Limb (tissue), 2 donors: Measurements from ENCODE around the gene HPCAL1.
A peak's percentile ranks its signal among the peaks of the same experiment; 100 is the strongest.

ENCODE experiments used
- DNase-seq, 2 donors: peaks; one replicate each; pipeline ENCODE4 v3.0.0-alpha.2; 2016; ENCODE audit errors: extremely low spot score in 2 of 2

The HPCAL1 gene

DNA sequence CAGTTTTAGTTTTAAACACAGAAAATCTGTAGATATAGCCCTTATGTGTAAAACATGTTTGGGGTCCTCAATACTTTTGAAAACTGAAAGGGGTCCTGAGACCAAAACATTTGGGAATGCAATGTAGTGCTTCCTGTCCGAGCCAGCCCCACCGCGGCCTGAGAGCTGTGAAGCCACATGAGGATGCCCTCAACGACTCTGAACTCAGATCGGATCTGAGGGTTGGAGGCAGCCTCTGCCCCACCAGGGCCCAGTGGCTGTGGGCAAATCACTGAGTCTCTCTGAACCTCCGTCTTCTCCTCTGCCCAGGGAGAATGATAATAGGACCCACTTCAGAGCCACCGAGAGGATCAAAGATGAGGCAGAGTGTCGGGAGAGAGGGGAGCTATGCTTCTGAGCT, 33.4 kb upstream of the HPCAL1 start:
- DNase-seq: peak in 1 of 2 donors; percentile 7

DNA sequence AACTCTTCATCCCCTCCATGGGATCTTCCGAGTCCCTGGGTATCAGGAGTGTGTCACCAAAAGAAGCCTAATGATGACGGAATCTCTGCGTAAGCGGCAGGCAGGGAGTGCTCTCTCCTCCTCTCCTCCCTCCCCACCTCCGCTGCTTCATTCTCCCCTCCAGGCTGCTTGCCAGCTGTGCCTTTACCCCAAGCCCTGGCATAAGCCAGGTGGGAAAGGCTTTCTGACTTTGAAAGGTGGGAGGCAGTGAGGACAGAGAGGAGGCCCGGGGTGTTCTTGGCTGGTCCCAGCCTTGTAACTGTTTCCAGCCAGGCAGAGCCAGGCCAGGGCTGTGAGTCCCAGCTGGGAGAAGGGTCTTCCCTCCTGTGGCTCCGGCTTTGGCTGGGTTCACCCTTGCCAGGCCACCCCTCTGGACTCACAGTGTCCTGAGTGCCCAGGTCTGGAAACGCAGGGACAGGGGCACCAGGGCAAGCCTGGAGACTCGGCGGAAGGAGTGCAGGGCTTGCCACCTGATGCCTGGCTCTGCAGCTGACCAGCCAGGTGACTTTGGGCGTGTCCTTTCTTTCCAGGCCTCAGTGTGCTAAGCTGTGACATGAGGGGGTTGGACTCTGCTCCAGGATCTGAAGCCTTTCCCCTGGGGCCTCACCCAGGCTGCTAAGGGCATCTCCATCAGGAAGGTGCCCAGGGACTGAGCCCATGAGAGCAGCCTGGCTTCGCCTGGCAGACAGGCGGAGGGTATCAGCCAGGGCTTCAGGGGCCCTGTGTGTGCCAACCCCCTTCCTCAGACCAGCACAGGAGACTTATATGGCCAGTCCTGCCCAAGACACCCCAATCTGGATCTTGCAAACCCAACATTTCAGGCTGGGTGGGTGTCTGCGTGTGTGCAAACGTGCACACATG, 32.7 kb upstream of the HPCAL1 start:
- peak in 1 of 2 donors; percentile 21 for DNase-seq

DNA sequence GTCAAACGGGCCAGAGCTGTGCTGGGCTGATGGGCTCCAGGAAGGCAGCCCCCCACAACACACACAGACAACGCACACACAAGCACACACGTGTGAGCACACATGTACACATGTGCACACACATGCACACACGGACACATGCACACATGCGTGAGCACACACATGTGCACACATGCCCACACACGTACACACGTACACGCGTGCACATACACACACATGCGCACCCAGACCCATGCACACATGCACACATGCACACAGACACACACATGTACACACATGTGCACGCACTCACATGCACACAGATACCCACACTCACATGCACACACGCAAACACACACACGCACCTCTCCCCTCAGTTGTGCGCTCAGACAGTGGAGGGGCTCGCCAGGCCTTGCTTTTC, 31.2 kb upstream of the HPCAL1 start:
- peak in 1 of 2 donors; percentile 9 for DNase-seq

GRCh38 chr2:10271946-10272345, 30.8 kb upstream of the HPCAL1 start:
- DNase-seq: no peak

DNA sequence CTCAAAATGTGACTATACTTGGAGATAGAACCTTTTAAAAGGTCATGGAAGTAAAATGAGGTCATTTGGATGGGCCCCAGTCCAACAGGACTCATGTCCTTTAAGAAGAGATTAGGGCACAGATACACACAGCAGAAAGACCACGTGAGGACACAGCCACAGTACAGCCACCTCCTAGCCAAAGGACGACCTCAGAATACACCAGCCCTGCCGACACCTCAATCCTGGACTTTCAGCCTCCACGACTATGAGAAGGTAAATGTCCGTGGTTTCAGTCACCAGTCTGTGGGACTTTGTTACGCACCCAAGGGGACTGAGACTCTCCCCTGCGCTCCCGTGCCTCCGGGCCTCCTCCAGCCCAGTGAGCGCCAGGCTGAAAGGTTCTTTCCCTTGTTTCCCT, 30.2 kb upstream of the HPCAL1 start:
- no peak for DNase-seq

DNA sequence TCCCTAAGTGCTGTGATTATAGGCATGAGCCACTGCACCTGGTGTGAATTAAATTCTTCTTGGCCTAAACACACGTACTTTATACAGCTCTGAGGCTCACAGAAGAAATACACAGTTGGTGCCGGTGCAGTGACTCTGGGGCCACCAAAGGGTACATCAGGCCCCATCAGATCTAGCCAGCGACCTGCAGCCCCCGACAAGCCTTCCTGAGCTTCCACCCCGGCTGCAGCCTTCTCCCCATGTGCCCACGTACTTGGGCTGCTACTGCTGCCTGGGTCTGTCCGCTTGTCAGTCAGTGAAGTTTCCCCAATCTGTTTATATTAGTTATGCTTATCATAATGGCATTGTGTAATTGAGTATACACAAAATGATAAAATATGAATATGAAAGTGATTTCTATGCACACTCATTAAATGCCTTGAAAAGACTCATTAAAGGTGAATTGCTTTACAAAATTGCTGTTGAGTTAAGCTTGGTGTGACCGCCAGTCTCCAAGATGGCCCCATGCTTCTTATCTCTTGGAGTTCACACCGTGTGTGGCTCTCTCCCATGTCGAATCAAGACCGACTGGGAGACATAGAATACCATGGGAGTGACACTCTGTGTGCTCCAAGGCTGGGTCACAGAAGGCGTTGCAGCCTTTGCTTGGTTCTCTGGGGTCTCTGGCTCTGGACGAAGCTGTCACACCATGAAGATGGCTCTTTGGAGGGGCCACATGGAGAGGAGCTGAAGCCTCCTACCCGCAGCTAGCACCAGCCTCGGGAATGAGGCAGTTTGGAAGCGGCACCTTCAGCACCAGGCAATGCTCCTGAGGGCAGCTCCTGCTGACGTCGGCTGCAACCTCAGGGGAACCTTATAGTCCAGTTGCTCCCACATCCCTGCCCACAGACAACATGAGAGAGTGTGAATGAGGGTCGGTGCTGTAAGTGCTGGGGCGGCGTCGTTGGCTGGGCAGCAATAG, 29.2 kb upstream of the HPCAL1 start:
- DNase-seq: no peak

DNA sequence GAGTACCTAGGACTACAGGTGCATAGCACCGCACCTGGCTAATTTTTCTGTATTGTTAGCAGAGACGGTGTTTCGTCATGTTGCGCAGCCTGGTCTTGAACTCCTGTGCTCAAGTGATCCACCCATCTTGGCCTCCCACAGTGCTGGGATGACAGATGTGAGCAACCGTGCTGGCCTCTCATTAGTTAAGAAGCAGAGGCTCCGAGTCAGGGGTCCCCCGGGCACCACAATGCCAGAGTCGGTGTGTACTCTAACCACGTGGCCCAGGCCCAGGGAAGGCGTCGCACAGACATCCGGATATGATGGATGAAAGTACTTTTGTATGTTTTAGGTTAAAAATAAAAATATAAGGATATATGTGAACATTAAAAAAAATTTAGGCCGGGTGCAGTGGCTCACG, 28.3 kb upstream of the HPCAL1 start:
- DNase-seq: no peak

DNA sequence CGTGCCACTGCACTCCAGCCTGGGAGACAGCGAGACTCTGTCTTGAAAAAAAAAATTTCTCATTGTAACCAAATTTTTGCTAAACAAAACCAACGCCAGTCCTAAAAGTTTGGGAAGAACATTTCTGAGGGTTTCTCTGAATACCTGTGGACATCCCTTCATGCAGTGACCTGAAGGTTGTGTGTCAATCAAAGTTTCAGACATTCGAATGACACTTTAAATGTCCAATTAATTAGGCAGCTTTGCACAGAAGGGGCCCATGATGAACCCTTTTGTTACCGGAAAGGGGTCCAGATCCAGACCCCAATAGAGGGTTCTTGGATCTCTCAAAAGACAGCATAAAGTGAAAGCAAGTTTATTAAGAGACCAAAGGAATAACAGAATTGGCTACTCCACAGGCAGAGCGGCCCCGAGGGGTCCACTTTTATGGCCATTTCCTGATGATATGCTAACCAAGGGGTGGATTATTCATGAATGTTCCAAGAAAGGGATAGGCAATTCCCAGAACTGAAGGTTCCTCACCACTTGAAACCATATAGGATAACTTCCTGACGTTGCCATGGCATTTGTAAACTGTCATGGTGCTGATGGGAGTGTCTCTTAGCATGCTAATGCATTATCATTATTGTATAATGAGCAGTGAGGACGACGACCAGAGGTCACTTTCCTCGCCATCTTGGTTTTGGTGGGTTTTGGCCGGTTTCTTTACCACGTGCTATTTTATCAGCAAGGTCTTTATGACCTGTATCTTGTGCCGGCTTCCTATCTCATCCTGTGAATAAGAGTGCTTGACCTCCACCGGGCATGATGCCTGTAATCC, 27.5 kb upstream of the HPCAL1 start:
- no peak for DNase-seq

- DNase-seq: no peak
Measured at GRCh38 chr2:10276481-10277292, 26.0 kb upstream of the HPCAL1 start.

DNA sequence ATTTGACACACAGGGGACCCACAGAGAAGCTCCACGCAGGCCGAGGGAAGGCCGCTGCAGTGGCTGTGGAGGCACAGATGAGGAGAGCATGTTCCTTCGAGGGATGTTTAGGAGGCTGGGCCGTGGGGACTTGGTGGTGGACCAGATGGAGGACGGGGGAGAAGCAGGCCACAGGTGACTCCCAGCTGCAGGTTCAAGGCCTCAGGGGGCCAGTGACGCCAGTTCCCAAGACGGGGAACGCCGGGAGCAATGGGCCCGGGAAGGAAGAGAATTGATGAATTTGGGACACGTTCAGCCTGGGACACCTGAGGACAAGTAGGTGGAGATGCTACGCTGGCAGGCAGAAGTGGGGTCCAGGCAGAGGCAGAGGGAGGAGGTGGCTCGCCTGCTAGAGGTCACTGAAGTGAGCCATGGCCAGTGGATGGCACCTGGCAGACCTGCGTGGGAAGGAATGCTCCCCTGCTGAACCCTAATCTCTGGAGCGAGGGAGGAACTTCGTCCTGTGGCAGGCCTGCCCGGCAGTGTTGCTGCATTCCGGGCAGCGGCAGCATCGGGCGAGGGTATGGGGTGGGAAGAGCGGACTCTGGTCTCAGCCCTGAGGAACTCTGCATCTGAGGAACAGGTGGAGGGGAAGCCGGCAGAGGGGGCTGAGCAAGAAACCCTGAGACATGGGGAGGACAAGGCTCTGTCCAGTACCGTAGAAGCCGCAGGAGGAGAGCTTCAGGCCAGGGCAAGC, 25.2 kb upstream of the HPCAL1 start:
- no peak for DNase-seq

- no peak for DNase-seq
Measured at GRCh38 chr2:10278029-10278762, 24.5 kb upstream of the HPCAL1 start.

DNA sequence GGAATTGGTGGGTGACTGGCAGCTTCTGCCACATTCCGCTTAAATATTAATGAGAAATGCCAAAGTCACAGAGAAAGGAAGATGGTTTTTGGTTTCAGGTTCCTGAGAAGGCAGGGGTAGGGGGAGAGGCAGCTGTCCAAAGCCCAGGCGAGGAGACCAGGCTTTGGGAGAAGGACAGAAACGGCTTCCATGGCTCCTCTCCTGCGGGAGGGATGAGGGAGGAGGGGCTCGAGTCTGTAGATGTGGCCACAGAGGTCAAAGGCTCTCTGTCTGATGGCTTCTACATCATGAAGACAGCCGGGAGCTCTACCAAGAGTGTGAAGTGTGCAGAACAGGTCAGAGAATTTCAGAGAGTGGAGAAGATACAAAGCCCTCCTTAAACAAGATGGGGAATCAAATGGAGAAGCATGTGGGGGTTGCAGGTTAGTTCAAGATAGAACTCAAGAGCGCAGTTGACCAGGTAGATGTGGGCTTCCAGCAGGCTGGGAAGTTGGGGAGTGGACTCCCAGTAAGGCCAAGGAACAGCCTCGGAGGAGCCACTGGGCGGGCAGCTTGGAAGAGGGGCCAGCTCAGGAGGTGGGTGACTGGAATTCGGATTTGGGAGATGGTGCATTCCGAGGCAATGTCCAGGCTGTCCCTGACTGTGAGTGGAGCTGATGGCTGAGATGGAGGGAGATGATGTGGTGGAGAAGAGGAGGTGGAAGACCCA, 23.8 kb upstream of the HPCAL1 start:
- no peak for DNase-seq

- DNase-seq: no peak
Measured at GRCh38 chr2:10279472-10279870, 23.2 kb upstream of the HPCAL1 start.

GRCh38 chr2:10279946-10280463, 22.7 kb upstream of the HPCAL1 start:
- no peak for DNase-seq

DNA sequence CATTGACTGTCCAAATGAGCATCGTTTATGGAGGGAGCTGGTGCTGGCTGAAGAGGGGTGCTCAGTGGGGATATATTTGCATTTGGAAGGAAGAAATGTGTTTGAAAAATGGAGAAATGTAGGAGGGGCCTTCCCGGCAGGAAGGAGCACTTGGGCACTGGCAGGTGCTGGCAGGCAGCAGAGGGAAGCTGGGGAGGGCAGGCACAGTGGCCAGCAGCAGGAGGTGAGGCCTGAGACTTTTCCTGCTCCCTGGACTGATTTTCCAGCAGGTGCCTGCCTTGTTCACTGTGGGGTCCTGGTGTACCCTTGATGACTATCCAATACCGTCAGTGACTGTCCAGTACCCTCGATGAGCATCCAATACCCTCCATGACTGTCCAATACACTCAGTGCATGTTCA, 20.8 kb upstream of the HPCAL1 start:
- no peak for DNase-seq

GRCh38 chr2:10282611-10283105, 20.0 kb upstream of the HPCAL1 start:
- no peak for DNase-seq

DNA sequence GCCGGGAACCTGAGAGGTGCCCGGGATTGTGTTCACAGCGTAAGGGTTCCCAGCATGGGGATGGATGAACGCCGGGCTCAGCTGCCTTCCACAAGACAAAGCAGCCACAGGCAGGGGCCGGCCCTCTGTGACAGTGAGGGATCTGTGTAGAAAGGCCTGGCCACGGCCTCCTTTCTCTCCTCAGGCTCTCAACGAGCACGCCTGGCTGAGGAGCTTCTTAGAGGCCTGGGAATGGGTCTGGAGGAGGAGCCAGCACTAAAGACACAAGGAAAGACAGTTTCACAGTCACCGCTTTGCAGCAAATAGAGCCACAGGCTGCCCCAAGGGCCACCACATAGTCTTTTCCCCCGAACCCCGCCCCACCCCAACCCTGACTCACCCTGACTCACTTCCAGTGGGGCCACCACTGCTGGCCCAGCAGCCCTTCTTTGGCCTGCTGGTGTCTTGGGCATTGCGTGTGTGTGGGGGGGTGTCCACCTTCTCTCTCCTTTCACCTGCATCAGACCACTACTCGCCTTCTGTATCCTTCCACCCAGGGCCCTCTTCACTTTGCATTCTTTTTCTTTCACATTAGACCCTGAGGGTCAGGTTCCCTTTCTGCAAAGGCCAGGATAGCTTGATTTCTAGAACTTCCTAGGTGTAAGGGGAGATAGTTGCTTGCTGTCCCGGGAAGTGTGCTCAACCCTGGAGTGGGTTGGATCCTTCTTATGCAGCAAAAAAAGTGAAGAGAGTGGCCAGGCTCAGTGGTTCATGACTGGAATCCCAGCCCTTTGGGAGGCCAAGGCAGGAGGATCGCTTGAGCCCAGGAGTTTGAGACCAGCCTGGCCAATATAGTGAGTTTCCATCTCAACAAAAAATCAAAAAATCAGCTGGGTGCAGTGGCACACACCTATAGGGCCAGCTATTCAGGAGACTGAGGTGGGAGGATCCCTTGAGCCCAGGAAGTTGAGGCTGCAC, 19.3 kb upstream of the HPCAL1 start:
- no peak for DNase-seq
